CD4-positive, alpha-beta T cell (primary cell): ENCODE data around the gene SESN3. TPM values are rescaled to one million over a fixed set of nuclear protein-coding genes. Genes with fewer than 3 reads are reported as not detected.

ENCODE experiments used
- ATAC-seq: fragments of 200-7000 bp; cut with Tn5 transposase; one replicate; pipeline ENCODE4 v1.10.0; 2022; ENCODE audit warnings: mild to moderate bottlenecking; ENCODE audit not compliant: poor library complexity
- CTCF ChIA-PET: fragments of 350-600 bp; sonication (Branson Sonifier 250); formaldehyde crosslinking; loops from one replicate; lab custom pipeline; 2021; ENCODE audit warnings: antibody characterized with exemption, inconsistent platforms; lab: Charles Lee
- POLR2A ChIA-PET: fragments of 350-600 bp; sonication (Branson Sonifier 250); formaldehyde crosslinking; loops from one replicate; lab custom pipeline; 2021; ENCODE audit warnings: antibody characterized with exemption, inconsistent platforms; lab: Charles Lee
- DNase-seq, 14 experiments: peaks; one replicate each; pipeline ENCODE4 v3.0.0-alpha.2; 2013 to 2020; ENCODE audit warnings: mixed read lengths in 2 of 14
- H3K27ac ChIP-seq, 2 donors: one replicate each; pipeline versions ENCODE4 v1.5.1 to v1.7.0; 2013; ENCODE audit warnings: low read length in 2 of 2, low read depth in 1 of 2, mild to moderate bottlenecking in 1 of 2
- H3K27me3 ChIP-seq, 2 experiments: 1 replicate in 1 of 2; 2 replicates in 1 of 2; pipeline versions ENCODE4 v1.6.1 to v1.7.0; 2013; ENCODE audit warnings: low read length in 2 of 2, control low read depth in 1 of 2, mild to moderate bottlenecking in 1 of 2, moderate library complexity in 1 of 2; ENCODE audit not compliant: insufficient read depth in 2 of 2, control insufficient read depth in 1 of 2
- H3K36me3 ChIP-seq: one replicate; pipeline ENCODE4 v1.6.1; 2013; ENCODE audit warnings: low read length, control low read depth; ENCODE audit not compliant: insufficient read depth
- H3K4me1 ChIP-seq: one replicate; pipeline ENCODE4 v1.6.1; 2013; ENCODE audit warnings: low read length, control low read depth; ENCODE audit not compliant: insufficient read depth
- H3K4me3 ChIP-seq: one replicate; pipeline ENCODE4 v1.5.1; 2013; ENCODE audit warnings: mild to moderate bottlenecking, low read length, moderate library complexity
- H3K9me3 ChIP-seq, 2 experiments: 1 replicate in 1 of 2; 2 replicates in 1 of 2; pipeline versions ENCODE4 v1.6.1 to v1.7.0; 2013; ENCODE audit warnings: low read length in 2 of 2, mild to moderate bottlenecking in 2 of 2, control low read depth in 1 of 2, moderate library complexity in 1 of 2; ENCODE audit not compliant: control insufficient read depth in 1 of 2, insufficient read depth in 1 of 2
- H3K27ac Mint-ChIP-seq: one replicate; pipeline ENCODE4 v1.8.0; 2020; ENCODE audit warnings: mixed read lengths
- H3K27me3 Mint-ChIP-seq: one replicate; pipeline ENCODE4 v1.8.0; 2021; ENCODE audit warnings: mixed read lengths
- H3K36me3 Mint-ChIP-seq: one replicate; pipeline ENCODE4 v1.8.0; 2021; ENCODE audit warnings: low read depth, mixed read lengths
- H3K4me1 Mint-ChIP-seq: one replicate; pipeline ENCODE4 v1.8.0; 2021; ENCODE audit warnings: low read depth, mixed read lengths
- H3K4me3 Mint-ChIP-seq: one replicate; pipeline ENCODE4 v1.8.0; 2020; ENCODE audit warnings: mild to moderate bottlenecking, mixed read lengths
- H3K9me3 Mint-ChIP-seq: one replicate; pipeline ENCODE4 v1.8.0; 2020; ENCODE audit warnings: mixed read lengths
- CTCF ChIP-seq: fragments of 200-600 bp; IDR thresholded peaks from one replicate; pipeline ENCODE4 v1.8.0; 2022; ENCODE audit warnings: antibody characterized with exemption, mild to moderate bottlenecking
- intact Hi-C, 2 experiments: fragments of 100-400 bp; cut with DNase I in 1 of 2; cut with micrococcal nuclease in 1 of 2; formaldehyde crosslinking; loops; one replicate each; pipeline versions ENCODE4 v1.15.1 to v1.9.0; 2023 to 2025; cut with DNase I, micrococcal nuclease
- polyA plus RNA-seq, 2 donors: library from polyadenylated mRNA; unstranded; fragments of 120-200 nt; gene quantifications; one replicate each; pipeline ENCODE4 v1.2.1, GENCODE V29; 2013
- total RNA-seq, 174 experiments: library from RNA in 2 of 174; stranded (reverse) in 2 of 174; gene quantifications; one replicate each; pipeline ENCODE4 v1.2.3 and lab custom pipeline; 2021 to 2026

Gene SESN3
- 10 to 100 TPM; 63.9 to 69.1 TPM for total RNA-seq
- polyA plus RNA-seq (2013, experiment 1 of 2), result 52.0 TPM
- 57.7 TPM for polyA plus RNA-seq (2013, experiment 2 of 2)
- total RNA-seq (lab: John Stamatoyannopoulos, UW), result 13.0 to 1,790 (median 510) reads per million in 172 experiments

GRCh38 chr11:95231127-95231880 is at the start of gene SESN3:
Gene SESN3 (minus strand): TSS chr11:95231202. CDS start chr11:95230860, 342 bp downstream.
- H3K9me3 ChIP-seq, result no peaks in the 10 kb centered on the region
- no peaks in the 10 kb centered on the region for H3K36me3 ChIP-seq
- ChIA-PET POLR2A (interaction anchor here (0.7 to 5.1 kb wide), 65 partner anchors 8 to 1490 kb away, joined by 3 to 158 read pairs (median 5); partner anchors contain the start of genes C11orf54, CEP57, CWC15 and ENDOD1), CTCF (interaction anchor here (0.6 to 2.6 kb wide), 16 partner anchors 10 to 1057 kb away, joined by 3 to 13 read pairs (median 4); partner anchors contain the start of genes FAM76B and SRSF8)
- intact Hi-C loops, result loop anchor here (1.0 to 10.0 kb wide), 11 partner anchors 23 to 1156 kb away; partner anchors contain the start of genes FAM76B (in 2 of the 2) and CCDC82 (in 1 of the 2)
- Mint-ChIP-seq H3K4me3 (peak within 1 kb of the TSS; percentile 98), H3K27ac (peak within 1 kb of the TSS; percentile 89), H3K9me3 (no peaks in the 10 kb centered on the region), H3K27me3 (no peaks in the 10 kb centered on the region), H3K4me1 (peaks cover 47% of the 10 kb centered on the region), H3K36me3 (peaks cover 8% of the 10 kb centered on the region)
- H3K4me3 ChIP-seq, result peak within 1 kb of the TSS; percentile 82
- peak within 1 kb of the TSS; percentile 69 to 82 for H3K27ac ChIP-seq
- DNase-seq (peak; percentile 96 to 99 (median 98)), ATAC-seq (peak; percentile 88)
- peaks cover 16% of the 10 kb centered on the region for H3K4me1 ChIP-seq
- TF ChIP-seq CTCF, result no peak
- no peaks in the 10 kb centered on the region for H3K27me3 ChIP-seq

GRCh38 chr11:95279921-95280868 is 49.2 kb upstream of the SESN3 start:
- Histone ChIP-seq H3K27me3 (no peaks in the 10 kb centered on the region), H3K4me1 (no peaks in the 10 kb centered on the region), H3K36me3 (no peaks in the 10 kb centered on the region), H3K9me3 (no peaks in the 10 kb centered on the region), H3K4me3 (no peak overlapping the region), H3K27ac (no peak overlapping the region)
- DNase-seq, result no peak
- Mint-ChIP-seq H3K4me3 (no peak overlapping the region), H3K36me3 (no peaks in the 10 kb centered on the region), H3K27me3 (no peaks in the 10 kb centered on the region), H3K27ac (no peak overlapping the region), H3K4me1 (no peaks in the 10 kb centered on the region), H3K9me3 (no peaks in the 10 kb centered on the region)
- intact Hi-C loops, result no loop called here
- no peak for TF ChIP-seq CTCF
- ChIA-PET CTCF (no interaction called here), POLR2A (interaction anchor here (0.6 kb wide), 1 partner anchor 16 kb away, joined by 3 read pairs; no protein-coding TSS in a partner anchor)
- no peak for ATAC-seq

- Histone ChIP-seq H3K9me3 (no peaks in the 10 kb centered on the region), H3K4me3 (no peak overlapping the region), H3K27me3 (no peaks in the 10 kb centered on the region), H3K36me3 (no peaks in the 10 kb centered on the region), H3K27ac (no peak overlapping the region), H3K4me1 (no peaks in the 10 kb centered on the region)
- ATAC-seq, result no peak
- Mint-ChIP-seq H3K27me3 (no peaks in the 10 kb centered on the region), H3K4me3 (no peak overlapping the region), H3K9me3 (no peaks in the 10 kb centered on the region), H3K27ac (no peak overlapping the region), H3K4me1 (no peaks in the 10 kb centered on the region), H3K36me3 (no peaks in the 10 kb centered on the region)
- intact Hi-C loops, result no loop called here
- no peak for TF ChIP-seq CTCF
- DNase-seq, result no peak
- ChIA-PET POLR2A (no interaction called here), CTCF (no interaction called here)
These were observed 46.9 kb upstream of the SESN3 start for GRCh38 chr11:95277868-95278267.
